T-helper 9 cell (primary cell): ENCODE measurements around the gene SETD5.

Source experiments
- DNase-seq: peaks from one replicate; pipeline ENCODE4 v3.0.0-alpha.2; 2020

Gene SETD5

DNA sequence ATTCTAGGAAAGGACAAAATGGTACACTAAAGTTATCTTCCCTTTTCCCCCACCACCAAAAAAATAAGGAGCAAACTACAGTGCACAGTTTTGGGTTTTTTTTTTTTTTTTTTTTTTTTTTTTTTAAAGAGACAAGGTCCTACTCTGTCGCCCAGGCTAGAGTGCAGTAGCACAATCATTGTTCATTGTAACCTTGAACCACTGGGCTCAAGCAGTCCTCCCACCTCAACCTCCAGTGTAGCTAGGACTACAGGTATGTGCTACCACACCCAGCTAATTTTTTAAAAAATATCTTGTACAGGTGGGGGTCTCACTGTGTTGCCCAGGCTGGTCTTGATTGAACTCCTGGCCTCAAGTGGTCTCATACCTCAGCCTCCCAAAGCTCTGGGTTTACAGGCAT is 14.9 kb downstream of the SETD5 start:
- no peak for DNase-seq

DNA sequence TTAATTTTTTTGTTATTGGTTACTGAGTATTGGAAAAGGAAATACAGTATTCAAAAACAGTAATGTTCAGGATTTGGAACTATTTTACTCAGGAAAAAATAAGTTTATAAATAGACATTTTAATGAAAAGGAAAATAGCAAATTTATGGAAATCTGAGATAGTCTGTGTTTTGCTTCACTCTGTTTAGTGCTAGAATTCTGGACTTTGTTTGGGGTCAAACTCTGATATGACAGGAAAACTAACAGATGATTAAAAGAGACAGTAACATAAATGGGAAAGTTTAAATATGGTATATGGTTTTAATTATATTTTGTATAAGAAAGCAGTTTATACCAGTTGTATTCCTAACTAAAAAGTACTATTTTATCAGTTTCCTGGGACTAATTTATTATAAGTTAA is 17.4 kb downstream of the SETD5 start:
- DNase-seq = no peak

DNA sequence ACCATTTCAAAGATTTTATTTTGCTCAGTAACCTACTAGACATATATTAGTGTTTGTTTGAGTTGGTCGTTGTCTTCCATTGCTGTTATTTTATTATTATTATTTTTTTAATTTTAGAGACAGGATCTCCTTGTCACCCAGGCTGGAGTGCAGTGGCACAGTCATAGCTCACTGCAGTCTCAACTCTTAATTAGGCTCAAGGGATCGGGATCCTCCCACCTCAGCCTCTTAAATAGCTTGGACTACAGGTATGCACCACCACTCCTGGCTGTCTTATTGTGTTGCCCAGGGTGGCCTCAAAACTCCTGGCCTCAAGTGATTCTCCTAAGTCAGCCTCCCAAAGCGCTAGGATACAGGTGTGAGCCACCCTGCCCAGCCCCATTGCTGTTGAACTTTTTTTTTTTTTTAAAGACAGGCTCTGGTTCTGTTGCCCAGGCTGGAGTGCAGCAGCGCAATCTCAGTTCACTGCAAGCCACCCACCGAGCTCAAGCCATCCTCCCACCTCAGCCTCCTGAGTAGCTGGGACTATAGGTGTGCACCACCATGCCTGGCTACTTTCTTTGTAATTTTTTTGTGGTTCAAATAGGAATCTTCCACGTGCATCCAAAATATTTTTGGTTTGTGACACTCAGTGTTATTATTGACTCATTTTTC is 18.2 kb downstream of the SETD5 start:
- no peak for DNase-seq

DNA sequence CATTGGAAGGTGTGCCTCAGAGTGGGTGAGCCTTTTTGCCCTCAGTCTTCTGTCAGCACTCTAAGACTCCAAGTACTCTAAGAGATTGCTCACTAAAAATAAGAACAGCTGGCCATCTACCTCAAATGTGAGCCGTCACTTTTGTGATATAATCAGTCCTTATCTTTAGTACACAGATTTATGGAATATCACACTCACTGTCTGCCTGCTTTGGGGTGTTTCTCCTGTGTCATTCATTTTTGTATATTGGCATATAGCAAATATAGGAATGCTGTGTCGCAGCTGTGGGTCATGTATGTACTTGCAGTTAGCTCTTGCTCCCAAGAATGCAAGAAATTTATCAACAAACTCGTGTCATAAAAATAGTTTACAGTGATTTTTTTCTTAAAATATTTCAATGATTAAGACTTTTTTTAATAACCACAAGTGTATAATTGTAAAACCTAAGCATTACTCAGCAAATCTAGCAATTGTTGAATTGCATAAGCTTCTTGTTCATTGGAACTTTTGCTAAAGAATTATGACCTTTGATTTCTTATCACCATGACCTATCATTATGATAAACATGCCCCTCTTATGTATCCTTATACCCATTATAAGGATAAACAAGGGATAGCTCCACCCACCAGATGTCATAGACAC is 18.8 kb downstream of the SETD5 start:
- DNase-seq = no peak

DNA sequence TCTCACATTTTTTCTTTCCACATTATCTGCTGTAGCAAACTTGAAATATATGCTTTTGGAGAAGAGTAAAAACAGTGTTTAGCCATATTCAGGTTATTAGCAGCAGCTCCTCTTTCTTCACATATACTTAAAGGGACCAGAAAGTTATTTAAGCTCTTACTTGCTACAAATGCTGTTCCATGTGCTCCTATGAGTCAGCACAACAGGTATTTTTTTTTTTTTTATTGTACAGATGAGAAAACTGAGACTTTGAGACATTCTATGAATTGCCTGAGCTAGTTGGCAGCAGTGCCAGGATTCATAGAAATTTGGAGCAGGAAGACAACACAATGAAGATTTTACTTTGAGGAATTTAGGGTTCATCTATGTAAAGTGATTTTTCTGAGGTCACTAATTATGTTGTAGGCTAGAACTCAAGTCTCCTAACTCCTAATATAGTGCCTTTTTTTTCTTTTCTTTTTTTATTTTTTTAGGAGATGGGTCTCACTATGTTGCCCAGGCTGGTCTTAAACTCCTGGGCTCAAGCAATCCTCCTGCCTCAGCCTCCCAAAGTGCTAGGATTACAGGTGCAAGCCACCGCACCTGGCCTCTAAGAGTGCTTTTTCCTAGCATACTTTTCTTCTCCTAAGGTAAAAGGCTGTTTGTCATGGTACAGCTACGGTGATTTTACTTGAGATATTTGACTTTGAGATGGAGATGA is 23.6 kb downstream of the SETD5 start:
- DNase-seq = no peak

DNA sequence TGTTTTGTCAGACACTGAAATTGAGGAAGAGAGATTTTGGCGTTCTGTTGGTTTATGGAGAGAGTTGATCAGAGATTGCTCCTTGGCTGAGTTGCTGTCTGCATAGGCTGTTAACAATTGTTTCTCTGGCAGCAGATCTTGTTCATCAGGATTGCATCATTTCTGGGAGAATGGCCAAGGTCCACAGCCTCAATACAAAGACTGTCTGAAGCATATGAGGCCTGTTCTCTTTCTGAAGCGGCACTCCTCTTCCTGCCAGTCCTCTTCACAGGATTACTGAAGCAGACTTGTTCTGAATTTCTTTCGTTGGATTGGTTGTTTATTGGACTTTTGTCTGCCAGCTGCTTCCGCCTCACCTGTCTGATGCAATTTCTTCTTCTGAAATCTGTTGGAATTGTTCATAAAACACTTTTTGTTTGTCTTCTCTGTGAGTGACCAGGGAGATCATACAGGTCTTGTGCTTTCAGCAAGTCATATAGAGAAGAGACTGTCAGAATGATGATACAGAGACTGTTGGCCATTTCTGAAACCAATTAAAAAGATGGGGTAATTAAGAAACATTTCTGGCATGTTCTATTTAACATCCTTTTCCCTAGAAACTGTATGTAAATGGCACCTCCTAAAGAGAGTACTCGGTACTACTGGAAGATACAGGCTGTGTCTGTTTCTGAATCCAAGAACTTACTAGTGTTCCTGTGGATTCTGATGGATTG is 25.5 kb downstream of the SETD5 start:
- no peak for DNase-seq

DNA sequence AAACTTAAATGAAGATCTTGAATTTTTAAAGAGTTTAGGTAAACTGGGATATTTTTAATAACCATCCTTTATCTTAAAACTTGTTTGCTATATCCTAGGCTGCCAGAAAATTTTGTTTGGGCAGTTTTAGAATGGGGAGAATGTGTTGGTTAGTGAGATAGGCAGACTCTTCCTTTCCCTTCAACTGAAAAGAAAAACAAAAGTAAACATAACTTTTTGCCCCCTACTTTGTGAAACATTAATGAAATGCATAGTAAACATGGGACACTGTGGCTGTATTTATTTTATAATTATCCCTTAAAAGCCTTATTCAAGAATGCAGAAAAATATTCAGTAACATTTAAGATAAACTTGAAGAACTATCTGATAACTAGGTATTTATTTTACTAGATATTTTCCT is 31.0 kb downstream of the SETD5 start:
- no peak for DNase-seq

DNA sequence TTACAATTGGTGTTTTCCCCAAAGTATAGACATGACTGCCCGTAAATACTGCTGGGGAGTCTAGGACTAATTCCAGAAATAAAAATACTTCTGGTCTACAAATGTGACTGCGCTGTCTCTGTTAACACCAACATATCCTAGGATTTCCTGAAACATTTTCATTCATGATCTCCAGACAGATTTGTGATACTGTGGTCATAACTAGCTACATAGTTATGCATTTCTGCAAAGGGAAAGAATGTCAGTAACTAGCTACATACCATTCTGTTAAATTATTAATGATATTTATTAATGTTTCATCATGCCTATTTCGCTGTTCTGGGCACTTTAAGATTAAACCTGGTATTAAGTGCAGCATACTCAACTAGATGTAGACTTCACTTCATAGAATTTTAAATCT is 33.3 kb downstream of the SETD5 start:
- no peak for DNase-seq

DNA sequence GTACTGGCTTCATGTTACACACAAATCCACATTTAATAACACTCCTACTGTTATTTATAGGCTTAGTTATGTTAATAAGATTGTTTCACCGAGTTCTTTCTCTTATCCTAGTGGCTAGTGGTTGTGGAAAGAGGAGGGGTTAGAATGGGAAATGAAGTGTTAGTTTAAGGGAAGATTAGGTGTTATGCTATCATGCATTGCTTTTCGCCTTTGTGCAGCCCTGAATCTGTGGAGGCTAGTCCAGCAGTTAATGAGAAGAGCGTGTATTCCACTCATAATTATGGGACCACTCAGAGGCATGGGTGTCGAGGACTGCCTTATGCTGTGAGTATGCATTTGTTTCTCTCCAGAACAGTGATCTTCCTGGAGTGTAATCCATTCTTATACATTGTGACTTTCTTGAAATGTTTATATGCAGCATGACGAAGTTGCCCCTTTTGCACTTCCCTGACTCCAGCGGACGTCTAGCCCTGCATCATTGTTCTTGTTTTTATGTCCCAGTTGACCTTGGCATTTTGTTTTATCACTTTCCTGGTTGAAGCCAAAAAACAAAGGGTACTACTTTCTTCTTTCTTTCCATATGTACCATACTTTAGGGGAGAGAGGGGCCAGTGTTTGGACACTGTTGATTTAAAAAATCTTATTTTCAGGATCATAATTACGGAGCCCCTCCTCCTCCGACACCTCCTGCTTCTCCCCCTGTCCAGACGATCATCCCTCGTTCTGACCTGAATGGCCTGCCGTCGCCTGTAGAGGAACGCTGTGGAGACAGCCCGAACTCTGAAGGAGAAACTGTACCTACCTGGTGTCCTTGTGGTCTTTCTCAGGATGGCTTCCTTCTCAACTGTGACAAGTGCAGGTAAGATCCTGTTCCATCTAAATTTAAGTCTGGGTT is 36.5 kb downstream of the SETD5 start:
- no peak for DNase-seq

DNA sequence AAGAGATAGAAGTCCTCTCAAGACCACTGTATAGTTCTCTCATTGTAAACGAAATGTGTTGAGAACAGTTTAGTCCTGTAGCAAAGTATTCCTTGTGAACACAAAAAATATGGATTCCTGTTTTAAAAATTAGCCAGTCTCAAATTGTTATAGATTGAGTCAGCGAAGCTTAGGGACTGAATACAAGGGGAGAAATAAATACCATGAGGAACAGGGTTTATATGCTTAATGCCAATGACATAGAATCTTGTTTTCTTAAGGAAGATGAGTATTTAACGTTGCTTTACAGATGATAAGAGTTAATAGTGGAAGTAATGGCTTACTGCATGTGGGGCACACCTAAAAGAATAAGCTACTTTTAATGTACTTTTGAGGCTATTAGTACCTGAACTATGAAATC is 37.9 kb downstream of the SETD5 start:
- DNase-seq = no peak

DNA sequence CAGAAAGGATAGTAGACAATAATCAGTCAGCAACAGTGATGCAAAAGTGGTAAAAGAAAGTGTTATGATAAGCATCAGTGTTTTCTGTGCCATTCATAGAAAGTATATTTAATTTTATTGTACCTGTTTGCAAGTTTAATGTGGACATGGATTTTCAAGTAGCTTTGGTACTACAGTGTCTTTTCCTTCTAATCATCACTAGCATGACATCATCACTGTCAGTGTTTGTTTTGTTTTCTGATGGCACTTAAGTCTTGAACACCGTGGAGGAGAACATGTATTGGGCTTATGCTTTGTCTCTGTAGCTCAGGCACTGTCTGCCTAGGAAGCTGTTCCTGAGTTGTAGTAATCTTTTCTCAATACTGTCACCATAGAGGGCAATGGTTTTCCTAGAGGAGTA is 41.9 kb downstream of the SETD5 start:
- DNase-seq = no peak

DNA sequence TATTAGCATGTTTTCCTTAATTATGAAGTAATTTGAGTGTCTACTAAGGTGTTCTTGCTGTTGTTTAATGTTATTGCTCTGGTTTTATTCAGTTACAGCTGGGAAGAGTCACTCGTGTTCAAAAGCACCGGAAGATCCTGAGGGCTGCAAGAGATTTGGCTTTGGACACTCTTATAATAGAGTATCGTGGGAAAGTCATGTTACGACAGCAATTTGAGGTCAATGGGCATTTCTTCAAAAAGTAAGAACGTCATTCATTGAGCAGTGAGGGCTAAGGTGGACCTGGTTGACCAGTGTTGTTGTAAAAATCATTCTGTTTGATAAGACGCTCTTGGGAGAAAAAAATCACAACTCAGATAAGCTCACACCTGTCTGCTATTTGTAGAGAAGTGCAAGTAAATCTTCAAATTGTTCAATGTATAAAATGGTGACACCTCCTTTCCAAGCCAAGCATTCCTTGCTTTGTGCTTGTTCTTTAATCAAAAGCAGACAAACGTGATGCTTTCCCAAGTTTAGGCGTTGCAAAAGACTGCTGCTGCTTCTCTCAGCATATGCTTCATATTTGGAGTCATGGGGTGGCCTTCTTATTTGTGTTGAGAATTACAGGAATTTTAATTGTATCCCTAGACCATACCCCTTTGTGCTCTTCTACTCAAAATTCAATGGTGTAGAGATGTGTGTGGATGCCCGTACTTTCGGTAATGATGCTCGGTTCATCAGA is 44.2 kb downstream of the SETD5 start:
- no peak for DNase-seq

DNA sequence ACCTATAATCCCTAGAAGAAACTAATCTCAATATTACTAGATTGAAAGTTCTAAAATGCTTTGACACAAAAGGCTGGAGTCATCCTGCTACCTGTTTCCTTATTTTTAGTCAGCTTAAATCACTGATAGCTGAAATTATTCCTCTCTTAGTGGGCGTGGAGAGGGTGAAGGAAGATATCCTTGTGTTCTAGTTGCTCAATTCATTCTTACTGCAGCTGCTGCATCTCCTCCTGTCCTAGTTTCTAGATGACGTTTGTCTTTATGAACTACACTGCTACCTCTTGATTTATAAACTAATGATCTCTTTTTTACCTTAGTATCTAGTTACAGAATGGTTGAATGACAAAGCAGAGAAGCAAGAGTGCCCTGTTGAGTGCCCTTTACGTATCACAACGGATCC is 50.7 kb downstream of the SETD5 start:
- no peak for DNase-seq

DNA sequence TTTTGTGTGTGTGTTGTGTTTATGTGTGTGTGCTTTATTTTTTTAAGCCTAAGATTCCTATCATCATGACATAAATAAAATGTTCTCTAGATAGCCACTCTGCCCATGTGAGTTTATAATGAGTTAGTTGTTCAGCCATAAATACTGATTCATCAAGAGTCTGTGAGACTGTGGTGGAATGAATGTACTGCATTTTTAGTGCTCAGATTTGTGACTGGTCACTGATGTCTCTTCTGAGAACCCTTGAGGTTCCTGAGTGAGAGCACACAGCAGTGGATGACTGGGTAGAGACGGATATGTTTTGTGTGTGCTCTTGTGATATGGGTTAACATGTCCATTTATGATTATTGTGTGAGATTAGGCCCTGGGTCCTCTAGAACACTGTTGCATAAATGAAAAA is 51.2 kb downstream of the SETD5 start:
- DNase-seq = no peak

DNA sequence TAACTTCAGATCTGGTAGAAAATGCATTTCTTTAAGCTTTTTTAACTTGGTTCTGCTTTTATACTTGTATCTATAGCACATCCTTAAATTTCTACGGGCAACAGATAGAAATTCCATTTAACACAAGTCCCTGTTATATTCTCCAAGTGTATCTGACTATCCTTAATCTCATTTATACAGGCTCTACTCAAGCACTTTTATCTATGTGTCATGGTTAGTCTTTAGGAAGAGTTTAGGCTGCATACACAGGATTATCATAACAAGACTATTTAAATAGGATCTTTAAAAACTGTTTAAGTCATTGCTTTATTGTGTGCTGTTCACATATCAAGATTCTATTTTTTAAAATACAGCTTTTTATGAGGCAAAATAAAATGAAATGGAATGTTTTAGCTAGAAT is 52.7 kb downstream of the SETD5 start:
- no peak for DNase-seq

DNA sequence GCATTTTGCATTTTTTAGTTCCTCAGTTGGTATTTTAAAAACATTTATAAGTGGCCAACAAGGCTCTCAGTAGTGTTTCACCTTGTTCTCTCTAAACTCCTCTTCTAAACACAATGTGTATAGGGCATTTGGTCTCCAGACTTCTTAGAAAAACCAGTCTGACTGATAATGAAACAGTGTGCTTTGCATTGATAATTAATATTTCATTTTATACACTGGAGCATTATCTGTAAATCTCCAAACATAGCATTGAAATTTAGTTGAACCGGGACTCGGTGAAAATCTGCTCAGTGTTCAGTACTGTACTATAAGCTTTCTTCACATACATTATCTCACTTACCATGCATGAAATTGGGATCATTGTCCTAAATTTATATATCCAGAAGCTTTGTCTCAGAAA is 53.6 kb downstream of the SETD5 start:
- DNase-seq = no peak

DNA sequence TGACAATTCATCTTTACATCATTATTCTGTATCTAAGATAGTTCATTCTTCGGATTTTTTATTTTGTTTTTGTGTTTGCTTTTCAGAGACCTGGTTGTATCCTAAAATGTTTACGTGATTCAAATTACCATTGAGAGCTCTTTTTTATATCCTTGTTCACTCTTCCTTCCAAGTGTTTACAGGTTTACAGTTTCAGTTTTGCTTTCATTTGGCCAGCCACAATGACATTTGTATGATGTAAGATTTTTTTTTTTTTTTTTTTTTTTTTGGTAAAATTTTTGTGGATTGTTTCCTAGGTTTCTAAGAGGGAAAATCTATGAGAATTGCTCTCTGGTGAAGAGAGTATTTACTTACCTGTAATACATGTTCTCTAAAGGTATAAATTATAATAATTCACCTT is 55.0 kb downstream of the SETD5 start:
- no peak for DNase-seq

DNA sequence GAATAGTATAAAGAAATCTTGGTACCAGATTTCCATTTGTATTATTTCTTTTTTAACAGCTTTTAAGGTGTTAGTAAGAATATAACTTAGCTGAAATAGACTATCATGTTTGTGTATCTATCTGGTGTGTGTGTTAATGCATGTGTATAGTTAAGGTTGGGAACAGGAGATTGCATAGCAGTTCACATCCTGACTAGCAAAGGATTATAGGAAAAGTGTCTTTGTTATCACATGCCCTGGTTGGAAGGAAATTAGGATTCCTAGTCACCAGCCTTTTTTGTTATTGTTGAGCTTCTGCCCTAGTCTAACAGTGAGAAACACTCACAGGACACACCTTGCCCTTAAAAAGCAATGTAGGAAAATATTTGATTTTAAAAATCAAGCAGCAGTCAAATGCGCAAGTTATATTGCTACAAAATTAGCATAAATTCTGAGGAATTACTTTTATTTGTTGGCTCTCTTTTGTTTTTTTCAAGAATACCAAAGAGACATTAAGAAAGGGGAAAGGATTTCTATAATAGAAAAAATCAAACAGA is 58.2 kb downstream of the SETD5 start:
- no peak for DNase-seq

DNA sequence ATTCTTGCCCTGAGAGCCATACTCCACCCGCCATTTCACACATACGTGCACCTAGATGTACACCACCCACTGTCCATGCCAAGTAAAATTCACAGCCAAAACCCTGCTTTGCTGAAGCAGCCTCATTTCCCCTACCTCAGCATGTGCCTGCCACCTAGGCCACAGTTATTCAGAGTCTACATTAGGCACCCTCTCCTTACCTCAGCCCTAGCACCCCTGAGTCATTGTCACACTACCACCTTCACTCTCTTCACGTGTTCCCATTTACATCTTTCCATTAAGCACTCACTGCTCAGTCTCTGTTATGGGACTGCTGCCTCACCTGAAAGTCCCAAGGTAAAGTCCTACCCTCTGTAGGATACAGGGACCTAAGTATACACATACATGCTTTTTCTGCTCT is 70.0 kb downstream of the SETD5 start:
- DNase-seq = no peak

DNA sequence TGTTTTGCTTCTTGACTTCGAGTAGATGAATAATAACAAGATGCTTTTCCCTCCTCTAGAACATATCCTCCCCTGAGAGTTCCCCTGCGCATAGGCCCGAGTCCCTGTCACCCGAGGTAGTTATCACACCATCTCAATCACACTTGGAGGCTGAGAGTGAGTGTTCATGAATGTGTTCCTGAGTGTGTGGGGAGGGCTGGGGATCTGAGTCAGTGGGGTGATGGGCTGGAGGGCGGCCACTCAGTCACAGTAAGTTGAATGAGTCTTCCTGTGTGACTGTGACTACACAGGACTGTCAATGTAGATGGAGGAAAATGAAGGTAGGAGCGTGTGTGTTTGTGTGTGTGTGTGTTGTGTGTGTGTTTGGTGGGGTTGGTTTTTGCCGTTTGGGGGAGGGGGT is 71.0 kb downstream of the SETD5 start:
- no peak for DNase-seq

DNA sequence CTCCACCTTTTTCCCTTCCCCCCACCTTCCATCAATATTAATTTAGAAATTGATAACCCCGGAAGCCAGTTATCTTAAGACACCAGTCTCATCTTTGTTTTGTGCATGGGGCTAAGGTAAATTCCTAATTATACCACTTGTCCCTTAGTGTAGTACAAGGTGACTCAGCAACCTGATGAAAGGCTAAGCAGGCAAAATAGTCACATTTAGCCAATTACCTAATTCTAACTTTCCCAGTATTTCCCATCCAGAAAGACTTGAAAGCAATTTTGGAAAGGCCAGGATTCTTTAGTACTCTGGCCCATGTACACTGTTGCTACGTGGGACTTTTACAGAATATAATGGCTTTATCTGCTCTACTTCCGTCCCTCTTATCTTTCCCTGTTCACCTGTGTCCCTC is 72.6 kb downstream of the SETD5 start:
- no peak for DNase-seq
